ENCODE results near the gene RABGAP1L.
"Not testable (repeated sequence)": the region's sequence is repeated elsewhere in the genome, so short reads cannot be mapped to it uniquely, and the experiment has no call there.

Gene RABGAP1L

GRCh38 chr1:175013445-175013844, 854.1 kb downstream of the RABGAP1L start:
- no peak for DNase-seq

GRCh38 chr1:175015243-175015642, 855.9 kb downstream of the RABGAP1L start:
- DNase-seq: no peak

GRCh38 chr1:175019524-175019923, 860.2 kb downstream of the RABGAP1L start:
- DNase-seq: no peak

GRCh38 chr1:175023043-175023921, 864.0 kb downstream of the RABGAP1L start, which contains the start of gene MRPS14:
Gene MRPS14, minus strand, starts transcription at chr1:175023425. Its CDS starts 17 bp downstream, at chr1:175023408.
- DNase-seq: peak; percentile 97

GRCh38 chr1:175023922-175024242, 864.6 kb downstream of the RABGAP1L start:
- not testable (repeated sequence) for DNase-seq

GRCh38 chr1:175024773-175025172, 865.5 kb downstream of the RABGAP1L start:
- no peak for DNase-seq

- no peak for DNase-seq
Measured at GRCh38 chr1:175033953-175034352, 874.6 kb downstream of the RABGAP1L start.

GRCh38 chr1:175034775-175035174, 875.5 kb downstream of the RABGAP1L start:
- no peak for DNase-seq

- DNase-seq: no peak
Measured at GRCh38 chr1:175035865-175036264, 876.5 kb downstream of the RABGAP1L start.

- DNase-seq: no peak
Measured at GRCh38 chr1:175036476-175036875, 877.2 kb downstream of the RABGAP1L start.

- no peak for DNase-seq
Measured at GRCh38 chr1:175037416-175037815, 878.1 kb downstream of the RABGAP1L start.

GRCh38 chr1:175040324-175040879, 881.1 kb downstream of the RABGAP1L start:
- DNase-seq: no peak

GRCh38 chr1:175042650-175043049, 883.3 kb downstream of the RABGAP1L start:
- no peak for DNase-seq

GRCh38 chr1:175043824-175044223, 884.5 kb downstream of the RABGAP1L start:
- DNase-seq: no peak

GRCh38 chr1:175044591-175044990, 885.3 kb downstream of the RABGAP1L start:
- not testable (repeated sequence) for DNase-seq
